Measurements from ENCODE around the gene ATP8B3. TPM values are rescaled to one million over a fixed set of nuclear protein-coding genes. Genes with fewer than 3 reads are reported as not detected.

ATP8B3 gene
- total and polyA plus RNA-seq, 2 experiments from 2014 or later, result 2.1 to 6.0 TPM

GRCh38 chr19:1804858-1805257 is 7.2 kb downstream of the ATP8B3 start:
- no peak for TF ChIP-seq ZNF114 (CRISPR knock-in tag; IDR thresholded peaks at IDR 0.05)
- no peak for TF ChIP-seq JUNB (IDR thresholded peaks at IDR 0.05; ENCODE audit: unreplicated experiment)
- TF ChIP-seq STAT1 (IDR thresholded peaks at IDR 0.05; ENCODE audit: unreplicated experiment), result no peak
- TF ChIP-seq EZH2 (IDR thresholded peaks at IDR 0.05; ENCODE audit: low read depth, unreplicated experiment), result no peak
- TF ChIP-seq POLR2AphosphoS5 (IDR thresholded peaks at IDR 0.05; ENCODE audit: low read depth), result no peak
- TF ChIP-seq NANOG (IDR thresholded peaks at IDR 0.05; ENCODE audit: borderline replicate concordance), result no peak
- TF ChIP-seq, protein P1, sequence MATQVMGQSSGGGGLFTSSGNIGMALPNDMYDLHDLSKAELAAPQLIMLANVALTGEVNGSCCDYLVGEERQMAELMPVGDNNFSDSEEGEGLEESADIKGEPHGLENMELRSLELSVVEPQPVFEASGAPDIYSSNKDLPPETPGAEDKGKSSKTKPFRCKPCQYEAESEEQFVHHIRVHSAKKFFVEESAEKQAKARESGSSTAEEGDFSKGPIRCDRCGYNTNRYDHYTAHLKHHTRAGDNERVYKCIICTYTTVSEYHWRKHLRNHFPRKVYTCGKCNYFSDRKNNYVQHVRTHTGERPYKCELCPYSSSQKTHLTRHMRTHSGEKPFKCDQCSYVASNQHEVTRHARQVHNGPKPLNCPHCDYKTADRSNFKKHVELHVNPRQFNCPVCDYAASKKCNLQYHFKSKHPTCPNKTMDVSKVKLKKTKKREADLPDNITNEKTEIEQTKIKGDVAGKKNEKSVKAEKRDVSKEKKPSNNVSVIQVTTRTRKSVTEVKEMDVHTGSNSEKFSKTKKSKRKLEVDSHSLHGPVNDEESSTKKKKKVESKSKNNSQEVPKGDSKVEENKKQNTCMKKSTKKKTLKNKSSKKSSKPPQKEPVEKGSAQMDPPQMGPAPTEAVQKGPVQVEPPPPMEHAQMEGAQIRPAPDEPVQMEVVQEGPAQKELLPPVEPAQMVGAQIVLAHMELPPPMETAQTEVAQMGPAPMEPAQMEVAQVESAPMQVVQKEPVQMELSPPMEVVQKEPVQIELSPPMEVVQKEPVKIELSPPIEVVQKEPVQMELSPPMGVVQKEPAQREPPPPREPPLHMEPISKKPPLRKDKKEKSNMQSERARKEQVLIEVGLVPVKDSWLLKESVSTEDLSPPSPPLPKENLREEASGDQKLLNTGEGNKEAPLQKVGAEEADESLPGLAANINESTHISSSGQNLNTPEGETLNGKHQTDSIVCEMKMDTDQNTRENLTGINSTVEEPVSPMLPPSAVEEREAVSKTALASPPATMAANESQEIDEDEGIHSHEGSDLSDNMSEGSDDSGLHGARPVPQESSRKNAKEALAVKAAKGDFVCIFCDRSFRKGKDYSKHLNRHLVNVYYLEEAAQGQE (IDR thresholded peaks at IDR 0.05; ENCODE audit: unreplicated experiment), result no peak
- no peak for TF ChIP-seq ZNF331 (CRISPR knock-in tag; IDR thresholded peaks at IDR 0.05; ENCODE audit: low read depth)
- Mint-ChIP-seq H3K4me3 (no peak overlapping the region), H3K27me3 (ENCODE audit: insufficient read depth, low read depth, poor library complexity) (peaks cover 9% of the 10 kb centered on the region), H3K27ac (no peak overlapping the region), H3K4me1 (no peaks in the 10 kb centered on the region), H3K9me3 (no peaks in the 10 kb centered on the region), H3K36me3 (ENCODE audit: low read depth) (no peaks in the 10 kb centered on the region)
- H2AFZ ChIP-seq, result no peak overlapping the region
- DNase-seq (ENCODE audit: low spot score) (no peak), ATAC-seq (no peak)
- H3K79me2 ChIP-seq (replicated peaks; ENCODE audit: insufficient read depth), result no peaks in the 10 kb centered on the region
- no peaks in the 10 kb centered on the region for H3K9me2 ChIP-seq (ENCODE audit: insufficient read depth)
- no peaks in the 10 kb centered on the region for H3K27me3 ChIP-seq (ENCODE audit: insufficient read depth)
- no peaks in the 10 kb centered on the region for H4K20me1 ChIP-seq (replicated peaks; ENCODE audit: insufficient read depth)
- no peaks in the 10 kb centered on the region for H3K36me3 ChIP-seq (ENCODE audit: insufficient read depth)
- no peak overlapping the region for H3K4me3 ChIP-seq
- H3F3A ChIP-seq (replicated peaks; ENCODE audit: low read depth), result no peaks in the 10 kb centered on the region
- H3K4me2 ChIP-seq, result no peak overlapping the region
- H3K4me1 ChIP-seq (ENCODE audit: insufficient read depth), result no peaks in the 10 kb centered on the region
- H3K27ac ChIP-seq (ENCODE audit: low read depth), result no peak overlapping the region

DNA sequence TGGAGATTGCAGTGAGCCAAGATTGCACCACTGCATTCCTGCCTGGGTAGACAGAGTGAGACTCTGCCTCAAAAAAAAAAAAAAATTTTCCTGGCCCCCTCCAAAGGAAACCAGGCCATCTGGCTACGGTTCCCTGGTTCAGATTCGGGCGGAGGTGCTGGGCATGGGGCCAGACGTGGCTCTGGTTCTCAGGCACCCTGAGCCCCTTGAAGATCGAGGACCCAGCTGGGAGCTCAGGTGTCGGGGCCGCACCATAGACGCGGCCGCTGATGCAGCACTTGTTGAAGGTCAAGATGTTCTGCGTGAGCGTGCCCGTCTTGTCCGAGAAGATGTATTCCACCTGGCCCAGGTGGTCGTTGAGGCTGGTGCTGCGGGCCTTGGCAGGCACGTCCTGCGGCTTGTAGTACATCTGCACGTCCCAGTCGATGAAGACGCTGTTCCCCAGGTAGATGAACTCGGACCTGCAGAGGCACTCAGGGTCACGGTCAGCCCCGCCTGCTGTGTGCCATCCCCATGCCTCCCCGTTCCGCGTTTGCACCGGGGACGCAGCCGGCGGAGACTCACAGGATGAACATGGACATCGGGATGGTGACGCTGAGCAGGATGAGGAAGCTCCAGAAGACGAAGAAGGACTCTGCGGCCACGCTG is 12.3 kb downstream of the ATP8B3 start:
- Histone ChIP-seq H3F3A (replicated peaks; ENCODE audit: low read depth) (no peaks in the 10 kb centered on the region), H3K36me3 (ENCODE audit: insufficient read depth) (no peaks in the 10 kb centered on the region), H3K9me2 (ENCODE audit: insufficient read depth) (no peaks in the 10 kb centered on the region), H3K27me3 (ENCODE audit: insufficient read depth) (no peaks in the 10 kb centered on the region), H2AFZ (no peak overlapping the region), H3K4me1 (ENCODE audit: insufficient read depth) (peaks cover 3% of the 10 kb centered on the region; the same call in 1 of the 2 replicates), H3K4me2 (no peak overlapping the region), H3K79me2 (replicated peaks; ENCODE audit: insufficient read depth) (no peaks in the 10 kb centered on the region), H3K27ac (ENCODE audit: low read depth) (no peak overlapping the region), H3K4me3 (no peak overlapping the region), H4K20me1 (replicated peaks; ENCODE audit: insufficient read depth) (no peaks in the 10 kb centered on the region)
- peaks cover 5% of the 10 kb centered on the region; the same call in 2 of the 3 replicates for H3K4me1 Mint-ChIP-seq
- ATAC-seq (no peak), DNase-seq (ENCODE audit: low spot score) (no peak)
- peaks cover 11% of the 10 kb centered on the region for H3K27me3 Mint-ChIP-seq (ENCODE audit: insufficient read depth, low read depth, poor library complexity)
- H3K9me3 Mint-ChIP-seq, result no peaks in the 10 kb centered on the region
- H3K4me3 Mint-ChIP-seq, result no peak overlapping the region; the same call in 2 of the 3 replicates
- no peaks in the 10 kb centered on the region for H3K36me3 Mint-ChIP-seq (ENCODE audit: low read depth)
- no peak overlapping the region for H3K27ac Mint-ChIP-seq
- TF ChIP-seq EZH2 (IDR thresholded peaks at IDR 0.05; ENCODE audit: low read depth, unreplicated experiment) (no peak), EZH2phosphoT487 (IDR thresholded peaks at IDR 0.05; ENCODE audit: unreplicated experiment) (no peak), JUNB (IDR thresholded peaks at IDR 0.05; ENCODE audit: unreplicated experiment) (no peak), ZNF462 (CRISPR knock-in tag; IDR thresholded peaks at IDR 0.05) (no peak), ZNF114 (CRISPR knock-in tag; IDR thresholded peaks at IDR 0.05) (no peak), ZNF331 (CRISPR knock-in tag; IDR thresholded peaks at IDR 0.05; ENCODE audit: low read depth) (no peak), POLR2AphosphoS5 (IDR thresholded peaks at IDR 0.05; ENCODE audit: low read depth) (no peak), STAT1 (IDR thresholded peaks at IDR 0.05; ENCODE audit: unreplicated experiment) (no peak), NANOG (IDR thresholded peaks at IDR 0.05; ENCODE audit: borderline replicate concordance) (no peak)

Data from GM23338 (cell line).